SK-N-SH (cell line): ENCODE data around the gene NAT9. TPM values are rescaled to one million over a fixed set of nuclear protein-coding genes. Genes with fewer than 3 reads are reported as not detected.

Source experiments
- CTCF ChIA-PET: fragments of 300-600, 350-600 bp; formaldehyde crosslinking; extraction: SDS; loops from one replicate; lab custom pipeline; 2021; lab: Yijun Ruan, JAX
- POLR2A ChIA-PET: fragments of 350-600 bp; sonication (Branson Sonifier 250); formaldehyde crosslinking; extraction: SDS; loops from one replicate; lab custom pipeline; 2020; ENCODE audit warnings: antibody characterized with exemption, inconsistent platforms; lab: Yijun Ruan, JAX
- DNase-seq: peaks from one replicate; pipeline ENCODE4 v3.0.0; 2012
- H2AFZ ChIP-seq: fragments of 200-600 bp; sonication (generic); 2 replicates; pipeline ENCODE4 v1.8.1; 2016; ENCODE audit warnings: antibody characterized with exemption, mild to moderate bottlenecking, low read depth
- H3F3A ChIP-seq: fragments of 200-600 bp; sonication (generic); replicated peaks from 2 replicates; pipeline ENCODE3; 2016; ENCODE audit warnings: antibody characterized with exemption, mild to moderate bottlenecking; ENCODE audit not compliant: insufficient read depth
- H3K27ac ChIP-seq, 2 experiments: fragments of 200-500 bp in 1 of 2; fragments of 200-600 bp in 1 of 2; sonication (Bioruptor generic) in 1 of 2; sonication (generic), shearing (Covaris generic) in 1 of 2; 2 replicates each; pipeline versions ENCODE4 v1.5.1 to v1.6.1; 2014 to 2016; ENCODE audit warnings: low read depth in 2 of 2, inconsistent platforms in 1 of 2, low read length in 1 of 2, mild to moderate bottlenecking in 1 of 2, mixed read lengths in 1 of 2
- H3K27me3 ChIP-seq: fragments of 200-600 bp; sonication (generic), shearing (Covaris generic); 2 replicates; pipeline ENCODE4 v1.6.1; 2016; ENCODE audit warnings: mixed run types; ENCODE audit not compliant: insufficient read depth
- H3K36me3 ChIP-seq, 2 experiments: fragments of 200-500 bp in 1 of 2; fragments of 200-600 bp in 1 of 2; sonication (Bioruptor generic) in 1 of 2; sonication (generic) in 1 of 2; replicated peaks in 1 of 2; 2 replicates each; pipeline versions ENCODE3 to v1.5.1; 2014 to 2016; ENCODE audit warnings: low read length in 1 of 2, mild to moderate bottlenecking in 1 of 2; ENCODE audit not compliant: insufficient read depth in 2 of 2, control insufficient read depth in 1 of 2
- H3K4me1 ChIP-seq, 2 experiments: fragments of 200-500 bp in 1 of 2; fragments of 200-600 bp in 1 of 2; sonication (Bioruptor generic) in 1 of 2; sonication (generic), shearing (Covaris generic) in 1 of 2; 2 replicates each; pipeline versions ENCODE4 v1.5.1 to v1.6.1; 2014 to 2016; ENCODE audit warnings: low read depth in 1 of 2, low read length in 1 of 2, mixed run types in 1 of 2; ENCODE audit not compliant: insufficient read depth in 2 of 2, control insufficient read depth in 1 of 2
- H3K4me2 ChIP-seq: fragments of 200-600 bp; sonication (generic), shearing (Covaris generic); 2 replicates; pipeline ENCODE4 v1.6.1; 2017; ENCODE audit warnings: mixed run types
- H3K4me3 ChIP-seq, 2 experiments: fragments of 200-500 bp in 1 of 2; fragments of 200-600 bp in 1 of 2; sonication (Bioruptor generic) in 1 of 2; sonication (generic), shearing (Covaris generic) in 1 of 2; 2 replicates each; pipeline versions ENCODE4 v1.5.1 to v1.8.1; 2014 to 2016; ENCODE audit warnings: low read depth in 2 of 2, inconsistent platforms in 1 of 2, low read length in 1 of 2, mild to moderate bottlenecking in 1 of 2, mixed read lengths in 1 of 2, moderate library complexity in 1 of 2
- H3K79me2 ChIP-seq: fragments of 200-600 bp; sonication (generic); 2 replicates; pipeline ENCODE4 v1.8.1; 2017; ENCODE audit warnings: mild to moderate bottlenecking; ENCODE audit not compliant: insufficient read depth
- H3K9ac ChIP-seq: fragments of 200-600 bp; sonication (generic); 2 replicates; pipeline ENCODE4 v1.6.1; 2017; ENCODE audit warnings: mixed run types
- H3K9me2 ChIP-seq: fragments of 200-600 bp; sonication (generic); 2 replicates; pipeline ENCODE4 v1.6.1; 2017; ENCODE audit warnings: mixed run types
- H3K9me3 ChIP-seq: fragments of 200-600 bp; sonication (generic); 2 replicates; pipeline ENCODE4 v1.6.1; 2017; ENCODE audit warnings: mixed run types, mild to moderate bottlenecking, moderate library complexity
- H4K20me1 ChIP-seq: fragments of 200-600 bp; sonication (generic); 2 replicates; pipeline ENCODE4 v1.6.1; 2017; ENCODE audit warnings: mild to moderate bottlenecking, mixed run types; ENCODE audit not compliant: insufficient read depth
- CHD2 ChIP-seq: fragments of 150-350 bp; IDR thresholded peaks from 2 replicates; pipeline ENCODE4 v1.6.1; 2018; ENCODE audit warnings: low read length; ENCODE audit not compliant: partially characterized antibody
- ELF1 ChIP-seq: IDR thresholded peaks from 2 replicates; pipeline ENCODE4 v1.4.0; 2012
- EZH2phosphoT487 ChIP-seq: fragments of 200-600 bp; sonication (generic); IDR thresholded peaks from 2 replicates; pipeline ENCODE4 v1.6.1; 2017; ENCODE audit warnings: low read depth, mixed run types, mild to moderate bottlenecking, antibody characterized with exemption, moderate library complexity, borderline replicate concordance
- FOXJ3 ChIP-seq: sonication (generic); formaldehyde crosslinking; IDR thresholded peaks from 2 replicates; pipeline ENCODE4 v1.5.1; 2020; ENCODE audit warnings: mild to moderate bottlenecking, missing genetic modification reagents
- FOXM1 ChIP-seq: IDR thresholded peaks from 2 replicates; pipeline ENCODE4 v1.4.0; 2012; ENCODE audit warnings: low read depth, mild to moderate bottlenecking
- GABPA ChIP-seq: IDR thresholded peaks from 2 replicates; pipeline ENCODE4 v1.4.0; 2012; ENCODE audit warnings: low read depth, mild to moderate bottlenecking
- GATA2 ChIP-seq: sonication (generic); formaldehyde crosslinking; IDR thresholded peaks from 2 replicates; pipeline ENCODE4 v1.5.0; 2020; ENCODE audit warnings: mild to moderate bottlenecking, missing genetic modification reagents
- MXI1 ChIP-seq: IDR thresholded peaks from 2 replicates; pipeline ENCODE4 v1.6.1; 2012; ENCODE audit warnings: mild to moderate bottlenecking, low read depth, low read length, improper control_type of control experiment
- NRF1 ChIP-seq: IDR thresholded peaks from 2 replicates; pipeline ENCODE4 v1.6.1; 2012; ENCODE audit warnings: low read depth, mild to moderate bottlenecking, low read length
- POLR2AphosphoS5 ChIP-seq: IDR thresholded peaks from 2 replicates; pipeline ENCODE4 v1.6.1; 2012; ENCODE audit warnings: low read depth, low read length
- RAD21 ChIP-seq: IDR thresholded peaks from 2 replicates; pipeline ENCODE4 v1.6.1; 2012; ENCODE audit warnings: mild to moderate bottlenecking, low read length
- RCOR1 ChIP-seq: fragments of 150-350 bp; IDR thresholded peaks from 2 replicates; pipeline ENCODE4 v1.6.1; 2017; ENCODE audit warnings: antibody characterized with exemption, low read length
- RFX5 ChIP-seq: IDR thresholded peaks from 2 replicates; pipeline ENCODE4 v1.6.1; 2012; ENCODE audit warnings: mild to moderate bottlenecking, improper control_type of control experiment, low read length
- RXRA ChIP-seq: IDR thresholded peaks from 2 replicates; pipeline ENCODE4 v1.4.0; 2012; ENCODE audit warnings: low read depth, mild to moderate bottlenecking, borderline replicate concordance
- SMC3 ChIP-seq: IDR thresholded peaks from 2 replicates; pipeline ENCODE4 v1.6.1; 2012; ENCODE audit warnings: low read depth, low read length, improper control_type of control experiment
- TAF1 ChIP-seq: IDR thresholded peaks from 2 replicates; pipeline ENCODE4 v1.6.1; 2012; ENCODE audit warnings: low read depth, mild to moderate bottlenecking, low read length, moderate library complexity, borderline replicate concordance
- WGBS: methylation state at CpG from one replicate; pipeline ENCODE4 v1.1.6; 2017; ENCODE audit warnings: low lambda C conversion rate; 5-methylcytosine and 5-hydroxymethylcytosine counted together
- polyA plus RNA-seq, 3 experiments: library from polyadenylated mRNA; depleted of rRNA; stranded (reverse); fragments of >200 nt; gene quantifications; 2 replicates each; pipeline ENCODE4 v1.2.3, GENCODE V29; 2012
- TF ChIP-seq, protein P1 (sequence below): IDR thresholded peaks from 2 replicates; pipeline ENCODE4 v1.4.0; 2012; ENCODE audit warnings: low read depth, borderline replicate concordance
- TF ChIP-seq, protein P2 (sequence below): IDR thresholded peaks from 2 replicates; pipeline ENCODE4 v1.4.0; 2012; ENCODE audit warnings: low read depth
- TF ChIP-seq, protein P3 (sequence below): IDR thresholded peaks from 2 replicates; pipeline ENCODE4 v1.6.1; 2012; ENCODE audit warnings: mild to moderate bottlenecking, low read depth, low read length, moderate library complexity

The NAT9 gene
- polyA plus RNA-seq, 1 of the 3 experiments (the other 2 are of a cell fraction), result 117 TPM

DNA sequence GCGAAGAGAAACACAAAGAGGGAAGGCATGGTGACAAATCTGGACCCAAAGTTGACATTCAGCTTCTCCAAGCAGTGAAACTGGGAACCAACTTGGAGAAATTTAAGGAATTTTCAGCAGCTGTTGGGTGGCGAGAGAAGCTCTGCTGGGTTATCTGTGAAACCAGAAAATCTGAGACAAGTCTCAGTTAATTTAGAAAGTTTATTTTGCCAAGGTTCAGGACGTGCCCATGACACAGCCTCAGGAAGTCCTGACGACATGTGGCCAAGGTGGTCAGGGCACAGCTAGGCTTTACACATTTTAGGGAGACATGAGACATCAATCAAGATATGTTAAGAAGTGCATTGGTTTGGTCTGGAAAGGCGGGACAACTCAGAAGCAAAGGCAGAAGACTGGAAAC is 52.3 kb downstream of the NAT9 start:
- H3K27me3 ChIP-seq, result no peaks in the 10 kb centered on the region; the same call in 1 of the 2 replicates
- no peak overlapping the region for H3K4me2 ChIP-seq
- no peaks in the 10 kb centered on the region for H3K4me1 ChIP-seq
- no peaks in the 10 kb centered on the region for H4K20me1 ChIP-seq
- H3F3A ChIP-seq, result peaks cover 7% of the 10 kb centered on the region
- H3K9me2 ChIP-seq, result no peaks in the 10 kb centered on the region
- H3K36me3 ChIP-seq, result no peaks in the 10 kb centered on the region
- H3K4me3 ChIP-seq, result no peak overlapping the region
- ChIA-PET CTCF (interaction anchor here (1.2 to 10.0 kb wide), 5 partner anchors 12 to 158 kb away, joined by 3 to 77 read pairs (median 6); partner anchors contain the start of gene RAB37), POLR2A (no interaction called here)
- H3K27ac ChIP-seq, result no peak overlapping the region
- WGBS, result 32% methylated on average over 5 of the region's 5 CpGs
- H2AFZ ChIP-seq, result no peak overlapping the region
- no peaks in the 10 kb centered on the region for H3K79me2 ChIP-seq
- DNase-seq, result no peak
- no peaks in the 10 kb centered on the region for H3K9me3 ChIP-seq
- TF ChIP-seq POLR2AphosphoS5 (no peak), CHD2 (no peak), TAF1 (no peak), EZH2phosphoT487 (no peak), NRF1 (no peak), RCOR1 (no peak), RAD21 (no peak), MXI1 (no peak), ELF1 (no peak), GABPA (no peak), FOXM1 (no peak), RXRA (no peak), RFX5 (no peak)
- TF ChIP-seq, protein P1, sequence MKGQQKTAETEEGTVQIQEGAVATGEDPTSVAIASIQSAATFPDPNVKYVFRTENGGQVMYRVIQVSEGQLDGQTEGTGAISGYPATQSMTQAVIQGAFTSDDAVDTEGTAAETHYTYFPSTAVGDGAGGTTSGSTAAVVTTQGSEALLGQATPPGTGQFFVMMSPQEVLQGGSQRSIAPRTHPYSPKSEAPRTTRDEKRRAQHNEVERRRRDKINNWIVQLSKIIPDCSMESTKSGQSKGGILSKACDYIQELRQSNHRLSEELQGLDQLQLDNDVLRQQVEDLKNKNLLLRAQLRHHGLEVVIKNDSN, result no peak
- TF ChIP-seq, protein P2, sequence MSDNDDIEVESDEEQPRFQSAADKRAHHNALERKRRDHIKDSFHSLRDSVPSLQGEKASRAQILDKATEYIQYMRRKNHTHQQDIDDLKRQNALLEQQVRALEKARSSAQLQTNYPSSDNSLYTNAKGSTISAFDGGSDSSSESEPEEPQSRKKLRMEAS, result no peak
- H3K9ac ChIP-seq, result no peak overlapping the region

DNA sequence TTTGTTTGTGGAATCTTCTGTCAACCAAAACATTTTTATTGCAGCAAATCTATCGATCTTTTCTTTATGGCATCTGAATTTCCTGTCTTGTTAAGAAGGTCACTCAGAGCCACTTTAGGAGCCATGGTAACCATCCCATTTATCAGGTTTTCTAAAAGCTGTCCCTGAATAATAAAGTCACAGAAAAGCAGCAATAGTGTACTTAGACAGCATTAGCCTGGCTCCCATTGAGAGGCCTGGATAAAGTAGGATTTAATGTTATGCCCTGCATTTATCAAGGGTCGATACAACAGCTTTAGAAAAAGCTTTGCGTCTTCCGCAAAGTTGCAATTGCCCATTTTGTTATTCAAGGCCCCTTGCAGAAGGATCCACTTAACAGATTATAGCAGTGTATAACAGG is 53.4 kb downstream of the NAT9 start:
- H3K79me2 ChIP-seq, result no peaks in the 10 kb centered on the region
- CTCF ChIA-PET, result interaction anchor here (1.2 to 10.0 kb wide), 3 partner anchors 13 to 69 kb away, joined by 3 to 77 read pairs (median 4); partner anchors contain the start of gene RAB37
- H3K4me1 ChIP-seq, result no peaks in the 10 kb centered on the region
- TF ChIP-seq, protein P3, sequence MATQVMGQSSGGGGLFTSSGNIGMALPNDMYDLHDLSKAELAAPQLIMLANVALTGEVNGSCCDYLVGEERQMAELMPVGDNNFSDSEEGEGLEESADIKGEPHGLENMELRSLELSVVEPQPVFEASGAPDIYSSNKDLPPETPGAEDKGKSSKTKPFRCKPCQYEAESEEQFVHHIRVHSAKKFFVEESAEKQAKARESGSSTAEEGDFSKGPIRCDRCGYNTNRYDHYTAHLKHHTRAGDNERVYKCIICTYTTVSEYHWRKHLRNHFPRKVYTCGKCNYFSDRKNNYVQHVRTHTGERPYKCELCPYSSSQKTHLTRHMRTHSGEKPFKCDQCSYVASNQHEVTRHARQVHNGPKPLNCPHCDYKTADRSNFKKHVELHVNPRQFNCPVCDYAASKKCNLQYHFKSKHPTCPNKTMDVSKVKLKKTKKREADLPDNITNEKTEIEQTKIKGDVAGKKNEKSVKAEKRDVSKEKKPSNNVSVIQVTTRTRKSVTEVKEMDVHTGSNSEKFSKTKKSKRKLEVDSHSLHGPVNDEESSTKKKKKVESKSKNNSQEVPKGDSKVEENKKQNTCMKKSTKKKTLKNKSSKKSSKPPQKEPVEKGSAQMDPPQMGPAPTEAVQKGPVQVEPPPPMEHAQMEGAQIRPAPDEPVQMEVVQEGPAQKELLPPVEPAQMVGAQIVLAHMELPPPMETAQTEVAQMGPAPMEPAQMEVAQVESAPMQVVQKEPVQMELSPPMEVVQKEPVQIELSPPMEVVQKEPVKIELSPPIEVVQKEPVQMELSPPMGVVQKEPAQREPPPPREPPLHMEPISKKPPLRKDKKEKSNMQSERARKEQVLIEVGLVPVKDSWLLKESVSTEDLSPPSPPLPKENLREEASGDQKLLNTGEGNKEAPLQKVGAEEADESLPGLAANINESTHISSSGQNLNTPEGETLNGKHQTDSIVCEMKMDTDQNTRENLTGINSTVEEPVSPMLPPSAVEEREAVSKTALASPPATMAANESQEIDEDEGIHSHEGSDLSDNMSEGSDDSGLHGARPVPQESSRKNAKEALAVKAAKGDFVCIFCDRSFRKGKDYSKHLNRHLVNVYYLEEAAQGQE, result no peak
- TF ChIP-seq RFX5 (no peak), MXI1 (no peak), SMC3 (no peak), GABPA (no peak), FOXJ3 (CRISPR knock-in tag) (no peak), NRF1 (no peak), GATA2 (CRISPR knock-in tag) (no peak), RXRA (no peak)
- TF ChIP-seq, protein P2, result no peak
- no peak overlapping the region for H3K9ac ChIP-seq
- no peak overlapping the region for H3K4me3 ChIP-seq
- no peak overlapping the region for H3K27ac ChIP-seq
- no peaks in the 10 kb centered on the region for H3K9me2 ChIP-seq
- H3F3A ChIP-seq, result no peaks in the 10 kb centered on the region
- DNase-seq, result no peak
- 55% methylated on average over 4 of the region's 4 CpGs for whole genome bisulfite sequencing
- no peaks in the 10 kb centered on the region for H4K20me1 ChIP-seq
- H3K27me3 ChIP-seq, result no peaks in the 10 kb centered on the region; the same call in 1 of the 2 replicates
- H3K36me3 ChIP-seq, result no peaks in the 10 kb centered on the region
- no peak overlapping the region for H3K4me2 ChIP-seq
- H2AFZ ChIP-seq, result no peak overlapping the region
- POLR2A ChIA-PET, result no interaction called here
- H3K9me3 ChIP-seq, result no peaks in the 10 kb centered on the region
